Parathyroid adenoma (tissue), 2 donors: ENCODE results near the gene CSF2.

Experiments used
- H2AFZ ChIP-seq: fragments of 300-600 bp; sonication (generic); one replicate; pipeline ENCODE4 v1.7.0; 2017; ENCODE audit warnings: antibody characterized with exemption, mild to moderate bottlenecking
- H3K27ac ChIP-seq: fragments of 300-600 bp; sonication (generic); one replicate; pipeline ENCODE4 v1.7.0; 2017
- H3K27me3 ChIP-seq: fragments of 300-600 bp; sonication (generic); one replicate; pipeline ENCODE4 v1.7.0; 2017; ENCODE audit warnings: low read length; ENCODE audit not compliant: control insufficient read depth, insufficient read depth
- H3K36me3 ChIP-seq: fragments of 300-600 bp; sonication (generic); one replicate; pipeline ENCODE4 v1.7.0; 2017; ENCODE audit warnings: low read length; ENCODE audit not compliant: control insufficient read depth, insufficient read depth
- H3K4me1 ChIP-seq: fragments of 300-600 bp; sonication (generic); one replicate; pipeline ENCODE4 v1.7.0; 2017; ENCODE audit warnings: control low read depth
- H3K4me2 ChIP-seq: fragments of 300-600 bp; sonication (generic); one replicate; pipeline ENCODE4 v1.7.0; 2017; ENCODE audit warnings: low read length
- H3K4me3 ChIP-seq: fragments of 300-600 bp; sonication (generic); one replicate; pipeline ENCODE4 v1.7.0; 2017; ENCODE audit warnings: low read depth, low read length
- H3K79me2 ChIP-seq: fragments of 300-600 bp; sonication (generic); one replicate; pipeline ENCODE4 v1.7.0; 2017; ENCODE audit warnings: control low read depth
- H3K9ac ChIP-seq: fragments of 300-600 bp; sonication (generic); one replicate; pipeline ENCODE4 v1.7.0; 2017; ENCODE audit warnings: mild to moderate bottlenecking
- H3K9me3 ChIP-seq: fragments of 300-600 bp; sonication (generic); one replicate; pipeline ENCODE4 v1.7.0; 2017; ENCODE audit warnings: low read length; ENCODE audit not compliant: control insufficient read depth
- CTCF ChIP-seq: fragments of 300-600 bp; sonication (generic); IDR thresholded peaks from one replicate; pipeline ENCODE4 v1.7.0; 2017; ENCODE audit warnings: antibody characterized with exemption, mild to moderate bottlenecking
- donor health status: primary hyperparathyroidism.

Gene CSF2

GRCh38 chr5:132073231-132074013 is at the start of gene CSF2:
Gene CSF2 (plus strand): TSS chr5:132073789. CDS start chr5:132073824, 35 bp downstream.
- Histone ChIP-seq H3K79me2 (no peaks in the 10 kb centered on the region), H3K27ac (no peak within 1 kb of the TSS), H3K4me3 (no peak within 1 kb of the TSS), H3K9me3 (no peaks in the 10 kb centered on the region), H2AFZ (no peak within 1 kb of the TSS), H3K9ac (no peak within 1 kb of the TSS), H3K4me2 (no peak within 1 kb of the TSS), H3K36me3 (no peaks in the 10 kb centered on the region), H3K4me1 (no peaks in the 10 kb centered on the region), H3K27me3 (no peaks in the 10 kb centered on the region)
- TF ChIP-seq CTCF = no peak

GRCh38 chr5:132024117-132024435 is 49.5 kb upstream of the CSF2 start:
- no peak overlapping the region for H3K9ac ChIP-seq
- no peak overlapping the region for H3K4me2 ChIP-seq
- TF ChIP-seq CTCF = no peak
- H3K9me3 ChIP-seq = no peaks in the 10 kb centered on the region
- no peaks in the 10 kb centered on the region for H3K79me2 ChIP-seq
- H2AFZ ChIP-seq = no peak overlapping the region
- H3K27ac ChIP-seq = no peak overlapping the region
- H3K4me1 ChIP-seq = no peaks in the 10 kb centered on the region
- H3K36me3 ChIP-seq = no peaks in the 10 kb centered on the region
- no peak overlapping the region for H3K4me3 ChIP-seq
- no peaks in the 10 kb centered on the region for H3K27me3 ChIP-seq

- H3K9ac ChIP-seq = no peak overlapping the region
- H3K36me3 ChIP-seq = no peaks in the 10 kb centered on the region
- H3K4me1 ChIP-seq = no peaks in the 10 kb centered on the region
- no peaks in the 10 kb centered on the region for H3K27me3 ChIP-seq
- TF ChIP-seq CTCF = no peak
- no peak overlapping the region for H2AFZ ChIP-seq
- H3K4me3 ChIP-seq = no peak overlapping the region
- no peaks in the 10 kb centered on the region for H3K9me3 ChIP-seq
- H3K27ac ChIP-seq = no peak overlapping the region
- H3K79me2 ChIP-seq = no peaks in the 10 kb centered on the region
- no peak overlapping the region for H3K4me2 ChIP-seq
Observed at GRCh38 chr5:132024789-132025402, 48.7 kb upstream of the CSF2 start.

- no peaks in the 10 kb centered on the region for H3K27me3 ChIP-seq
- H2AFZ ChIP-seq = no peak overlapping the region
- H3K4me1 ChIP-seq = no peaks in the 10 kb centered on the region
- H3K9me3 ChIP-seq = no peaks in the 10 kb centered on the region
- H3K4me3 ChIP-seq = no peak overlapping the region
- no peak overlapping the region for H3K4me2 ChIP-seq
- H3K79me2 ChIP-seq = no peaks in the 10 kb centered on the region
- H3K9ac ChIP-seq = no peak overlapping the region
- no peak for TF ChIP-seq CTCF
- H3K27ac ChIP-seq = no peak overlapping the region
- H3K36me3 ChIP-seq = no peaks in the 10 kb centered on the region
Observed at GRCh38 chr5:132025403-132025971, 48.1 kb upstream of the CSF2 start.
